C1 segment of cervical spinal cord (tissue), 14 donors: ENCODE data around the gene SLC19A1.
"Not testable (repeated sequence)": the region's sequence is repeated elsewhere in the genome, so short reads cannot be mapped to it uniquely, and the experiment has no call there.

Source experiments
- DNase-seq, 14 donors: peaks; one replicate each; lab custom pipeline; 2025; lab: John Stamatoyannopoulos, UW

The SLC19A1 gene

DNA sequence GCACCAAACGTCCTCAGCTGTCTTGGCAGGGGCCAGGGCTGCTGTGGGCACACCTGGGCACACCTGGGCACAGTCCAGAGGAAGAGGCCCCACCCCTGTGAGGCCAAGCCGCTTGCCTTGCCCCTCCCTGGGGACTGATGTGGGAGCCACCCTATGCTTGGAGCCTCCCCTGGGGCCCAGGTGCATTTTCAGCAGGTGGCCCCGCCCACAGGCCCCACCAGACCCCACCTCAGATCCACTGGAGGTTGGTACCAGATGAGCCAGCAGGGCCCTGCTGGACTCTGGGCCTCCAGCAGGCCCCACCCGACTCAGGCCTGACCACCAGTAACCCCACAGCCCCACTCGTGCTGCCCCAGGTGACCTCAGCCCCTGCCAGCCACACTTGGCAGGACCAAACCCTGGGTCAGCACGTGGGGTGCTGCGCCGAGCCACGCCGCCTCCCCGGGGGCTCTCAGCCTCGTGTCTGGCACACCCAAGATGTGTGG is 8.8 kb downstream of the SLC19A1 start:
- no peak for DNase-seq

DNA sequence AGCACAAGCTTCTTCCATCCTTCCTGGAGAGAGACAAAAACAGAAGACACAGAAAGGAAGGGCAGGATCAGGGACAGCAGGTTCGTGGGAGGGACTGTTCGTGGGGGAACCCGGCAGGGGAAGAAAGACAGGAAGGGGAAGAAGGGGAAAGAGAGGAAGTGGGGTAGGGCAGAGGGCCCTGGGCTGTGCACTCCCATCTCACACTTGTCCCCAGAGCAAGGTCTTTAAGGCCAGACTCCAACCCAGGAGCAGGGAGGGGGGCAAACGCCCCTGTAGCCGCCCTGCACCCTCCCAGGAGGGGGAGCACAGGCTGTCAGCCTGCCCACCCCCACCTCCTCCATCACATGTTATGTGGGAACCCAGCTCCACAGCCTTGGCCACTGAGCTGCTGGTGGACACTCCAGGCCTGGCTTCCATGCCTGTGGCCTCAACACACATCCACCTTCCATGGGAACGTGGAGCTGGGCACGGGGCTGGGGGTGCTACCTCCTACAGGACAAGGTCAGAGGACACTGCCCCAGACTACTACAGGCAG is 9.3 kb downstream of the SLC19A1 start:
- DNase-seq: no peak

DNA sequence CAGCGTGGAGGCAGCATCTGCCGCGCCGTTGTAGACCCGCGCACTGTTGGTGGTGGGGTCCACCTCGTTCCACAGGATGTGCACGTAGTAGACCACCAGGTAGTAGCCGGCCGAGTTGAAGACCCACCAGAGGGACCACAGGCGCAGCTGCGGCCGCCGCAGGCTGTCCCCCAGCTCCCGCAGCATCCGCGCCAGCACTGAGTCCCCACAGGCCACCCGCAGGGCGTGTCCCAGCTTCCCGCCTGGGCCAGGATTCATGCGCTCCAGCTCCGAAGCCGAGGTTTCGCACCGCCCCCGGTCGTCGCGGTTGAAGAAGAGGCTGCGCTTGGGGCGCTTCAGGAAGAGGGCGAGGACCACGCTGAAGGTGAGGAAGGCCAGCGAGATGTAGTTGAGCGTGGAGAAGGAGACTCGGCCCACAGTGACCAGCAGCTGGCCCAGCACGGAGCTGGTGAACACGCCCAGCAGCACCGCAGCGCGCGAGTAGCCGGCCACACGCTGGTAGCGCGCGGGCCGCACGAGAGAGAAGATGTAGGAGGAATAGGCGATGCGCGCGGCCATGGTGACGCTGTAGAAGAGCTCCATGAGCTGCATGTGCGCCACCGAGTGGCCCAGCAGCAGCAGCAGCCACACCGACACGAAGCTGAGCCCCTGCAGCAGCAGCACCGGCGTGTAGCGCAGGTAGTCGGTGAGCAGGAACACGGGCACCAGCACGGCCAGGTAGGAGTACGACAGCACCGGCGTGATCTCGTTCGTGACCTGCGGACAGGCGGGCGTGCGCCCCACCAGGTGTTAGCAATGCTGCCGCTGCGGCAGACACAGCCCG is 10.6 kb downstream of the SLC19A1 start:
- DNase-seq: no peak

DNA sequence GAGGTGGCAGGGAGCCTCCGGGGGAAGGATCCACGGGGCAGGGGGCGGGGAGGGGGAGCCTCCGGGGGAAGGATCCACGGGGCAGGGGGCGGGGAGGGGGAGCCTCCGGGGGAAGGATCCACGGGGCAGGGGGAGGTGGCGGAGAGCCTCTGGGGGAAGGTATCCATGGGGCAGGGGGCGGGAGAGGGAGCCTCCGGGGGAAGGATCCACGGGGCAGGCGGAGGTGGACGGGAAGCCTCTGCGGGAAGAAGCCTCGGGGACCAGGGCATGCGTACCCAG is 11.2 kb downstream of the SLC19A1 start:
- not testable (repeated sequence) for DNase-seq

DNA sequence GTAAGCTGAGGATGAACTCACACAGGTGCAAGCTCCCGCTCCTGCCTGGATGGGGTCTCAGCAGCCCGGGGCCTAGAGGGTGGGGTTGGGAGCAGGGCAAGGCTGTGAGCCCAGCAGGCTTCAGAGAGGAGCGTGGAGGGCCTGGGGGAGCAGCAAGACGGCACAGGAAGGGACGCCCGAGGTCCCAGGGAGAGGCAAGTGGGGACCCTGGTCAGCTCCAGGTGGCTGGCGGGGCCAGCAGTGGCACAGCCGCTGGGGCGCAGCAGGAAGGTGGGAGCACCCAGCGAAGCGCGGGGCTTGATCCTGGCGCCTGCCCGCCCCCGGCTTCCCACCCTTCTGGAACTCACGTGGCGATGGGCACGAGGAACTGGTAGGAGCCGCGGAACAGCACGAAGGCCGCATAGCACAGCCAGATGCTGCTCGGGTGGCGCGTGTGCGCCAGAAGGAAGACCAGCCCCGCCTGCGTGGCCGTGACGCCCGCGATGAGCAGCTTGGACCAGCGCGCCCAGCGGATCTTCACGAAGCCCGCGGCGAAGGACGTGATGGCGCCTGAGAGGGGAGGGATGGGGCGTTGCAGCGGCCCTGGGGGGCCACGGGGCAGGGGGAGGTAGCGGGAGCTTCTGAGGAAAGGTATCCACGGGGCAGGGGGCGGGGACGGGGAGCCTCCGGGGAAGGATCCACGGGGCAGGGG is 11.7 kb downstream of the SLC19A1 start:
- no peak for DNase-seq

DNA sequence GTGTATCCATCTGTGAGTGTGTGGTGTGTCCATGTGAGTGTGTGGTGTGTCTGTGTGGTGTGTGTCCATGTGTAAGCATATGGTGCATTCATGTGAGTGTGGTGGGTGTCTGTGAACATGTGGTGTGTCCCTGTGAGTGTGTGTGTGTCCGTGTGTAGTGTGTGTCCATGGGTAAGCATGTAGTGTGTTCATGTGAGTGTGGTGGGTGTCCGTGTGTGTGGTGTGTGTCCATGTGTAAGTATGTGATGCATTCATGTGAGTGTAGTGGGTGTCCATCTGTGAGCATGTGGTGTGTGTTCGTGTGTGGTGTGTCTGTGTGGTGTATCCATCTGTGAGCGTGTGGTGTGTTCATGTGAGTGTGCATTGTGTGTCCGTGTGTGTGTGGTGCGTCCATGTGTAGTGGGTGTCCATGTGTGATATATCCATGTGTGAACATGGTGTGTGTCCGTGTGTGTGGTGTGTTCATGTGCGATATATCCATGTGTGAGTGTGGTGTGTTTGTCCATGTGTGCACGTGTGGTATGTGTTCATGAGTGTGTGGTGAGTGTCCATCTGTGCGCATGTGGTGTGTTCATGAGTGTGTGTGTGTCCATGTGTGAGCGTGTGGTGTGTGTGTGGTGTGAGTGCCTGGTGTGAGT is 12.3 kb downstream of the SLC19A1 start:
- DNase-seq: no peak

DNA sequence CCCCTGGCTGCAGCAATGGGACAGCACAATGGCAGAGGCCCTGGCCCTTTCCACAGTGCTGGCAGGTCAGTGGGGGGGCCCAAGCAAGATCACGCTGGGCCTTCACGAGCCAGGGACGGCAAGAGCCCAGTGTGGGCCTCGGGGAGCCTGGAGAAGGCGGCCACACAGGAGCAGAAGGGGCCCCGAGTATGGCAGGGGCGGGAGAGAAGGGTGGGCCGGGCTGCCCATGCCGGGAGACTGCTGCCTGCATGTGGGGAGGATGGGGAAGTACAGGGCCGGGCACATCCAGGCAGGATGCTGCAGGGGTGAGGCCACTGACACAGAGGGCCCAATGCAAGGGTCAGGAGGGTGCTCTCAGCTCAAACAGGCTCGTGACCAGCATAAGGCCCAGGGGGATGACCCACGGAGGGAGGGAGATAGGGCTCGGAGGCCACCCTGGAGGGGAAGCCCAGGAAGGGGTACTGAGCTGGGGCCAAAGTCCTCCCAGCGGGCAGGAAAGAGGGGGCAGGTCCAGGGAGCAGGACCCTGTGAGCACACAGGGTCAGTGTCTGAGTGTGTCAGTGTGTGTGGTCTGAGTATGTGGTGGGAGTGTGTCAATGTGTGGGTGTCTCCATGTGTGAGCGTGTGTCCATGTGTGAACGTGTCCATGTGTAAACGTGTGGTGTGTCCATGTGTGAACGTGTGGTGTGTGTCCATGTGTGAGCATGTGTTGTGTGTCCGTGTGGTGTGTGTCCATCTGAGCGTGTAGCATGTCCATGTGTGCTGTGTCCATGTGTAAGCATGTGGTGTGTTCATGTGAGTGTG is 13.1 kb downstream of the SLC19A1 start:
- DNase-seq: peak in 1 of 14 donors; percentile 36

DNA sequence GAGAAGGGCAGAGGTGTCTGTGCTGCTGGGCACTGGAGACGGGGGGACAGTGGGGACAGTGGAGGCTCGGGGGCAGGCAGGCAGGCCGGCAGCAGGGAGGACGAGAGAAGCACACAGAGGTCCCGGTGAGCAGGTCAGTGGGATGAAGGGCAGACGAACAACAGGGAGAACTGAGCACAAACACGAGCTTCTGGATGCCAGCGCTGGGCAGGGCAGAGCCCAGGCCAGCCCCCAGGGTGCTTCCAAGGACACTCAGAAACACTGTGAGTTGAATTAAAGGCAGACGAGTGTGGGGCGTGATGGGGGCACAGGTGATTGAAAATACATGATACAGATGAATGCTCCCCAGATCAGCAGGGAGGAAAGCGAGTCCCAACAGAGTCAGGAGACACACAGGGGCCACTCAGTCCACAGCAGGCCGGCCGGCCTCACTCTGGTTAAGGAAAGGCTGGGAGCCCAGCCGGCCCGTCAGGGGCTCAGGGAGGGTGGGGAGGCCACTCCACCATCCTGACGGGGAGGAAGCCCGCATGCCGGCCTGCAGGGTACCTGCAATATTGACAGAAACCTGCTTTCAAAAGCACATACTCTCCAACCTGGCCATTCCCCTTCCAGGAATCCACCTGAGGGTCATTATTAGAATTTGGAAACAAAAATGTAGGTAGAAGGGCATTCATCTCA is 14.1 kb downstream of the SLC19A1 start:
- no peak for DNase-seq

DNA sequence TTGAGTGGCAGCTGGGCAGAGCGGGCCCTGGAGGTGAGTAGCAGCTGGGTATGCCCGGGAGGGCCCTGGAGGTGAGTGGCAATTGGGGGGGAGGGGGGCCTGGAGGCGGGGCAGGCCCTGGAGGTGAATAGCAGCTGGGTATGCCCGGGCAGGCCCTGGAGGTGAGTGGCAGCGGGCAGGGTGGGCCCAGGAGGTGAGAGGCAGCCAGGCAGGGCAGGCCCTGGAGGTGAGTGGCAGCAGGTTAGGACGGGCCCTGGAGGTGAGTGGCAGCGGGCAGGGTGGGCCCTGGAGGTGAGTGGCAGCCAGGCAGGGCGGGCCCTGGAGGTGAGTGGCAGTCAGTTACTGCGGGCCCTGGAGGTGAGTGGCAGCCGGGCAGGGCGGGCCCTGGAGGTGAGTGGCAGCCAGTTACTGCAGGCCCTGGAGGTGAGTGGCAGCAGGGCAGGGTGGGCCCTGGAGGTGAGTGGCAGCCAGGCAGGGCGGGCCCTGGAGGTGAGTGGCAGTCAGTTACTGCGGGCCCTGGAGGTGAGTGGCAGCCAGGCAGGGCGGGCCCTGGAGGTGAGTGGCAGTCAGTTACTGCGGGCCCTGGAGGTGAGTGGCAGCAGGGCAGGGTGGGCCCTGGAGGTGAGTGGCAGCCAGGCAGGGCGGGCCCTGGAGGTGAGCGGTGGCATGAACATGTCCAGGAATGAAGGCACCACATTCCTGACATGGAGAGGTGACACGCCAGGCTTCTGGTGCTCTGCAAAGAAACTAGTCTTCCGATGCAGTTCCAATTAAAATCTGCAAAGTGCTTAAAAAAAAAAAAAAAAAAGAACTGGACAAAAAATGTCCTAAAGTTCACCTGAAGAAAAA is 14.9 kb downstream of the SLC19A1 start:
- not testable (repeated sequence) for DNase-seq

DNA sequence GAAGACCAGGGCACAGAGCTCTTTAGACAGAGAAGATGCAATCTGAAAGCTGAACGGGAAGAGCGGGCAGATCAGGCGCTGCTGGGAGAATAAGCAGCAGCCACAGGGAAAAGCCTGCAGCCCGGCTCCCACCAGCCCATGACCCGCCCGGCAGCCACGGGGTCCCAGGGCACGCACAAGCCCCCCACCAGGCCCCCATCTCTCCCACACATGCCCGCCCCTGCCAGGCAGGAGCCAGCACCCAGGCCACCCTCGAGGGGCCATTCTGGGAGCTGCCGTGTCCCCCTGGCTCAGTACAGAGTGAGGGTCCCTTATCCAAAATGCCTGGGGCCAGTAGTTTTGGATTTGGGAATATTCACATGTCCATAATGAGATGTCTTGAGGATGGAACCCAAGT is 16.3 kb downstream of the SLC19A1 start:
- no peak for DNase-seq

DNA sequence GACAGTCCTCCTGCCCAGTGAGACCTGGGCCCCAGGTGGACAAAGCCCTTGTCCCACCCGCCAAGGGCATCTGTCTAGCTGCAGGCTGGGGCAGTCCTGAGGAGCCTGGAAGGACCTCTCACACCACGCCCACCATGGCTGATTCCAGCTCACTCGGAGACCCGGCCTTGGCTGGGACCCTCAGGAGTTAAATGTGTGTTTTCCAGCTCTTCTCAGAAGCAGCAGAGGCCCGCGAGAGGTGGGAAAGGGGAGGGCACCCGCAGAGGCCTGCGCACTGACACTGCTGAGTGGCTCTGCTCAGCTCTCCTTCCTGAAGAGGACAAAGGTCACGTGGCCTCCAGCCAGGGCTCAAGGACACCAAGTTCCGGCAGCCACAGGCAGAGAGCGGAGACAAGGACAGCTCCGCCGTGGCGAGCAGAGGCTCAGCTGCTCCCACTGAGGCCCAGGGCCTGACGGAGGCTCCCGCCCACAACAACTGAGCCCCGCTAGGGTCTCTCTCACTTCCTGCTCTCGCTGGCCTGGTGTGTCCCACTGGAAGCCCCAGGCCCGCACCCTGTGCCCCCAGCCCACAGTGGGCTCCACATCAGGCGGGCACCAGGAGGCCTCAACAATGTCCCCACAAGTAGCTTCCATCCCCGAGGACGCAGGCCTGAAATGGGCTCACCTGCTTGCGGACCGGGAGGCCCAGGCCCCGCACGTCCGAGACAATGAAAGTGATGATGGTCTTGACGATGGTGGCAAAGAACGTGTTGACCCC is 16.9 kb downstream of the SLC19A1 start:
- DNase-seq: no peak

DNA sequence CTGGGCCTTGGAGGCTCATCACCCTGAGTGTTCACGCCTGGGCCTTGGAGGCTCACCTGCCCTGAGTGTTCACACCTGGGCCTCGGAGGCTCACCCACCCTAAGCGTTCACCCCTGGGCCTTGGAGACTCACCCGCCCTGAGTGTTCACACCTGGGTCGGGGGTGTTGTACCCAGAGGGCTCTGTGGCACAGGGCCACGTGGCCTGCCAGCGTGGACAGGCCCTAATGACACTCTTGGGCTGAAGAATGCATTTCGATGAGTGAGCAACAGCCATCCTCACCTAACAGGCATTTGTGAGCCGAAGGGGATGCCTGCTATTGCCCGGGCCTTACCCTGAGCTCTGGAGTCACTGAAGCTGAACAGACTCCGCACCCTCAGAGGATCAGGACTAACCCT is 17.5 kb downstream of the SLC19A1 start:
- DNase-seq: no peak

DNA sequence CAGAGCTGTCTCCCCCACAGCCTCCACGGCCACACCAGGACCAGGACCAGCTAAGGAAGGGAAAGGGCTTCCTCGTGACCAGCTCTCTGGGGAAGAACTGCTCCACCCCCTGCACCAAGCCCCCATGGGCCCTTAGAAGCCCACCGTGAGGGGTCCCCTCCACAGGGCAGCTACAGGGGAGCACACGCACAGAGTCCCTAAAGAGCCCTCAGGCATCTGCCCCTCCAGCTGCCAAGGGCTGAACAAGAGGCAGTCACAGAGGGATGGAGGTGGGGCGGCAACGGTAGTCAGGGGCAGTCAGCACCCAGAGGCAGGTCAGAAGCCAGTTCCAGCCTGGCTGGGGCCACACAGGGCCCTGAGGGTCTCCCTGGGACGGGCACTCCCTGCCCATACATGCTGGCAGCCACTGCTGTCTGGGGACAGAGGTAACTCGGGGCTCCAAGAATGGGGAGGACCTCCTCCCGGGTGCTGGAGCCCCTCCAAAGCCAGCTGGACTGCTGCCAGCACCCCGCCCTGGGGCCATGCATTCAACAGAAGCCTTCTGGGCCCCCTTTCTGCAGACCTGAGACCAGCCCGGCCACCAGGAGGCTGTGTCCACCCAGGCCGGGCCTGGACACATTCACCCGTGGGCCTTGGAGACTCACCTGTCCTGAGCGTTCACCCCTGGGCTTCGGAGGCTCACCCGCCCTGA is 18.7 kb downstream of the SLC19A1 start:
- no peak for DNase-seq

DNA sequence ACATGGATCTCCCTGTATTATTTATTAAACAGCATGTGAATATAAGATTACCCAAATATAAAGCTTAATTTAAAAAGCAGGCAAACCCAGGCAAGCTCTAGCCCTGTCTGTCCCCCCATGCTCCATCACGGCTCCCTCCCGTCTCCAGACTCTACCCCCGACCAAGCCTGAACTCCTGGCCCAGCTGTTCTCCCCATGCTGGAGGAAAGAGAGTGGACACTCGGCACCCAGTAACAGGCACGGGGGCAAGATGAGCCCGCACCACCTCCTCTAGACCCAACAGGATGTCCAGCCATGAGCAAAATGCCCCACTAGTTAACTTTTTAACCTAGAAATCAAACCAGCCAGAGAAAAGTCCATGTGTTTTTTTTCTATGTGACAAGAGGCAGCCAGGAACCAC is 19.3 kb downstream of the SLC19A1 start:
- no peak for DNase-seq

DNA sequence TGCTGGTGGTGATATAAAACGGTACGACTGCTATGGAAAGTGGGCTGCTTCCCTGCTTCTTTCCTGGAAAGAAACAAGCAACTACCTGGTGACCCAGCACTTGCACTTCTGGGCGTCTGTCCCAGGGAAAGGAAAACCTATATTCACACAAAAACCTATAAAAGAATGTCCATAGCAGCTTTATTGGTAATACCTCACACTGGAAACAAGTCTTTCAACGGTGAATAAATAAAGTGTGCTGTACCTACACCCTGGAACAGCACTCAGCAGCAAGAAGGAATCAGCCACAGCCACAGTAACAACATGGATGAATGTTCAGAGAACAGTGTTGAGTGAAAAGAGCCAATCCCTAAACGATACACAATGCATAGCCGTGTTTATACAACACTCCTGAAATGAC is 19.9 kb downstream of the SLC19A1 start:
- DNase-seq: no peak

DNA sequence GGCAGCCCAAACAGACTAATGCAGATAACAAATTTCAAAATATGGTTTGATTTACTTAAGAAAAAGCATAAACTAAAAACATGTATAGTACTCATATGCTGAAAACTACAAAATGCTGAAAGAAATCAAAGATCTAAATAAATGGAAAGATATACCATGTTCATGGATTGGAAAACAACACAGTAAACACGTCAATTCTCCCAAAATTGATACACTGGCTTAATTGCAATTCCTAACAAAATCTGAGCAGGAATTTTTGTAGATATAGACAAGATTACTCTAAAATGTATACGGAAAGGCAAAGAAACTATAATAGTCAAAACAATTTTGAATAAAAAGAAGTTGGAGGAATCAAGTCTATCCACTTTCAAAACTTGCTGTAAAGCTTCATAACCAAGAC is 21.0 kb downstream of the SLC19A1 start:
- DNase-seq: no peak

DNA sequence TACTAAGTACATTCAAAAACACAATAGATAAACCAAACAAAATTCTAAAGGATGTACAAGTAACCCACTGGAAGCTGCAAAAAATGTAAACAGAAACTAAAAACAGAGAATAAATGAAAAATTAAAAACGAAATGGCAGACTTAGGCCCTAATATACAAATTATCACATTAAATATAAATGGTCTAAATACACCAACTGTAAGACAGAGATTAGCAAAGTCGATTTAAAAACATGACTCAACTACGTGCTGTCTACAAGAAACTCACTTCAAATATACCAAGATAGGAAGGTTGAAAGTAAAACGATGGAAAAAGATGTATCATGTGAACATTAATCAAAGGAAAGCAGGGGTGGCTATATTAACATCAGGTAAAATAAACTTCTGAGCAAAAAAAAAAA is 23.1 kb downstream of the SLC19A1 start:
- no peak for DNase-seq

DNA sequence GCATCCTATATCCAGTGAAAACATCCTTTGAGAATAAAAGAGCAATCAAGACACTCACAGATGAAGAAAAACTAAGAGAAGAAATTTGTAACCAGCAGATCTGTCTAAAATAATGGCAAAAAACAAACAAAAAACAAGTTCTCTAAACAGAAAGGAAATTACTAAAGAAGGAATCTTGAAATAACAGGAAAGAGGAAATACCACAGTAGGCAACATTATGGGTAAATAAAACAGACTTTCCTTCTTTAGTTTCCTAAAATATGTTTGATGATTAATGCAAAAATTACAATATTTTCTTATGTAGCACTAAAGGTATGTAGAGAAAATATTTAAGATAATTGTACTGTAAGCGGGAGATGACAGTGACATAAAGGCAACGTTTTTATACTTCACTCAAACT is 23.5 kb downstream of the SLC19A1 start:
- no peak for DNase-seq
